GM18951 (cell line): ENCODE measurements around the gene CD300LG.
"Not testable (repeated sequence)": the region's sequence is repeated elsewhere in the genome, so short reads cannot be mapped to it uniquely, and the experiment has no call there.

ENCODE experiments used
- POLR2A ChIP-seq: IDR thresholded peaks from 4 replicates; pipeline ENCODE4 v1.6.1; 2011; ENCODE audit warnings: mild to moderate bottlenecking; ENCODE audit not compliant: insufficient read length, insufficient read depth; ENCODE audit errors: extremely low read depth
- in situ Hi-C: fragments of 300-500 bp; cut with MboI; formaldehyde crosslinking; loops from one replicate; pipeline ENCODE4 v1.12.0; 2022; ENCODE audit warnings: low sequenced_read_pairs, mixed read lengths, inconsistent platforms; ENCODE audit not compliant: unreplicated experiment

CD300LG gene

DNA sequence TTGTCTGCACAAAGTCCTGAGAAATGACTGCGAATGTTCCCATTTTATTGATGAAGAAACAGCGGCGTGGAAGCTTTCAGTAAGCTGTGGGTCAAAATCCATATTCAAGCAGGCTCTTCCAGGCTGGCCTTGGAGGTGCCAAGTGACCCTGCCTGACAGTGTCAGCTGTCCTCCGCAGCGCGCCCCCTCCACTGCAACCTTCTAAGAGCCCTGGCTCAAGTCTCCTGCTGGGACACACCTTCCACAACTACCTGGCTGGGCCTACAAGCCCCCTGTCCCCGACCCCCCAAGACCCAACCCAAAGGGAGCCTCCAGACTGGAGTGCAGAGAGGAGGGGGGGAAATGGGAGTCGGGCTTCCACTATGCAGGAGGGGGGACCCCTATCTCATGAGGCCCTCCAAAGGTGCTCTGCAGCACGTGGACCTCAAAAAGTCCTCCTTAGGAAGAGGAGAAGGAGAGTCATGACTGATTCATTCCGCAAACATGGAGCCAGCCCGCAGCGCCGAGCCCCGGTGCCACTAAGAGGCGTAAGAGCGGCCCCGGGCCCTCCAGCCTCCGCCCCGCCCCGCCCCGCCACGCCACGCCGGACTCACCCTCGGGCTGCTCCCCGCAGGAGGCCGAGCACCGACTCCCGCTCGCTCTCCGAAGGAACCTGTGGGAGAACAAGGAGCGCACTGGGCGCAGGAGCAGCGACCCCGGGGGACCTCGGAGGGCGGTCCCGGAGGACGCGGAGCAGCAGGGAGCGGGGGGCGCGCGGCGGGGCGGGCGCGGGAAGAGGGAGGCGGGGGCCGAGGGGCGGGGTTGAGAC, 14.6 kb upstream of the CD300LG start:
- in situ Hi-C loops: no loop called here
- TF ChIP-seq POLR2A: no peak

DNA sequence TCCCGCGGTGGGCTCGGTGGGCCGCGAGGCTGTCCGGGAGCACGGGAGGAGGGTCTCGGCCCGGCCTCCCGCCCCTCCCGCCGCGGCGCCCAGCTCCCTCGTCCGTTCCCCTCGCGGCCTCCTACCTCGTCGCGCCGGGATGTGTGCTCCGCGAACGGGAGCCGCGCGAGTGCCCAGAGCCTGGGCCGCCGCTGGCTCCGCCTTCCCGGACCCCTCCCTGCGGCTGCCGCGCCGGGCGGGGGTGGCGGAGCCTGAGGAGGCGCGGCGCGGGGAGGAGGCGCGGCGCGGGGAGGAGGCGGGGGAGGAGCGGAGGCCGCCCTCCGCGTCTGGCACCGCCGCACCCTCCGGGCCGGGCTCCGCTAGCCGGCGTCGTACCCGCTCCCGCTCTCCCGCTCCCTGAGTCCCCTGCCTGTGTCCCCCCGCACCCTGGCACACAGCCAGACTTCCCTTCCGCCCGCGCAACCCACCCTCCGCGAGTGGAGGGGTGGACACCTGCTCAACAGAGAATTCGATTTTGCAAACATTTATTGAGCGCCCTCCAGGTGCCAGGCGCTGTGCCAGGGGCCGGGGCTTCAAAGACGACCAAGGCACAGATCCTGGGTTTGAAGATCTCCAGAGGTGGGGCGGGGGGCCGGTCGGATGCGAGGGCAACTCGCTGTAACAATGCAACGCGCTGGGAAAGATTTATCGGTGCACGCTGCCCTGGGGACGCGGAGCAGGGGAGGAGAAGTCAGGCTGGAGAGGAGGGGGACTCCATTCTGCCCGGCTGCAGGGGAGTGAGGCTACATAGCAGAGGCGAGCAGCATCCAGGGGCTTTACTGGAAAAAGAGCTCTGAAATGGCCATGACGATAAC, 13.8 kb upstream of the CD300LG start, which contains the start of gene MPP3:
Gene MPP3 (minus strand): TSS at position 171 of the 854 bp plus-strand sequence. CDS start 1,240 bp downstream, outside the sequence.
- no peak for TF ChIP-seq POLR2A
- in situ Hi-C loops: no loop called here

DNA sequence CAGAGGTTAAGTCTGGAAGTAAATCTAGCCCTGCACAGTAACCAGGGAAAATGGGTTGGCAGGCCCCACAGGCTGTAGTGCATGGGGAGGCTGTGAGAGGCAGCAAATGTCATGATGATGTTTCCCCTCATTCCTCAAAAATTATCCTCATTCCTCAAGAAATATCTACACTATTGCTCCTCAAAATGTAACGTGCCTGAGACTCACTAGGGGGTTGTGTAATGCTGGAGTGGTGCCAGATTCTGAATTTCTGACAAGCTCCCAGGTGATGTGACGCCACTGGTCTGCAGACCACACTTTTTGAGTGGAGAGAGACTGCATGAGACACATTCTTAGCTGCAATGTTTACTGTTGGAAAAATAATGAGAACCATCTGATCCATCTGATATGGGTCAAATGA, 12.9 kb upstream of the CD300LG start:
- in situ Hi-C loops: no loop called here

DNA sequence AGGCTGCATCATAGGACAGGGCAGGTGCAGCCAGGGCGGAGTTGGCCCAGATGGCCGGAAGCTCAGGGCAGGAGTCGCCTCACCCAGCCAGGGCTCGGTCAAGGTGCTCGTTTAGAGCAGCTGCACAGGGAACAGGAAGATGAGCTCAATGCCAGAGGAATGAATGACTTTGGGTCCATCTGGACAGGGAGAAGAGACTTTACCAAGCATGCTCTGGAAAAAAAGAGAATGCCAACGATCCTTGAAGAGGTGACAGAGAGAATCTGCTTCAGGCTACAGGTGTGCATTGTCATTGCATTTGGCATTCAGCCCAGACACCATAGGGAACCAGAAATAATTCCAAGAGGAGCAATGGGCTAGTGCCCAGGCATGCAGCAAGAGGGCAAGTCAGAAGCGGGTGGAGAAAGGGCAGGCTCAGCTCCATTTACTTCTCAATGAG, 7.3 kb upstream of the CD300LG start:
- TF ChIP-seq POLR2A: no peak
- in situ Hi-C loops: no loop called here

More for the DNA sequence above, 12.9 kb upstream of the CD300LG start:
- no peak for TF ChIP-seq POLR2A

DNA sequence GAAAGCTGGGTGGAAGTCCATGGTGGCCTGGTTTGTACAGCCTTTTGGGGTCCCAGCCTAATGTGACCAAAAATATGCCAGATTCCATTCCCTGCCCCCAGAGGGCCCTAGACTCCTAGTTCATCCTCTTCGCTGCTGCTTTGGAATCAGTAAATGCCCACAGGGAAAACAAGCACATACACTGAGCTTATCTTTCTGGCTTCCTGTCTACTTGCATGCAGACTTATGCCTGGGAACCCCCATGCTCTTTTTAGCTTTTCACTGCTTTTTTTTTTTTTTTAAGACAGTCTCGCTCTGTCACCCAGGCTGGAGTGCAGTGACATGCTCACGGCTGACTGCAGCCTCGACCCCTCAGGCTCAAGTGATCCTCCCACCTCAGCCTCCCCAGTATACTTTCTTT, 6.2 kb upstream of the CD300LG start:
- no peak for TF ChIP-seq POLR2A
- in situ Hi-C loops: no loop called here

DNA sequence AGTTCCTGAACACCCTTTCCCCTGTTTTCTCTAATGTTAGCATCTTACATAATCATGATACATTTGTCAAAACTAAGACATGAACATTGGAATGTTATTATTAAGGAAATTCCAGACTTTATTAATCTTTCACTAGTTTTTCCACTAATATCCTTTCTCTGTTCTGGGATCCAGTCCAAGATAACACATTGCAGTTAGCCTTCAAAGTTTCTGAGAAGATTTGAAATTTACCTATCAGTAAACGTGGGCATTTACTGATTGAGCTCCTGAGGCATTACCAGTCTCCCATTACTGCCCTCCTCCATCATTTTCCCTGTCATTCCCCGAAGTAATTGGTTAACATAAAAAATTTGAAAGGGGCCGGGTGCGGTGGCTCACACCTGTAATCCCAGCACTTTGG, 5.7 kb upstream of the CD300LG start:
- in situ Hi-C loops: no loop called here
- no peak for TF ChIP-seq POLR2A

DNA sequence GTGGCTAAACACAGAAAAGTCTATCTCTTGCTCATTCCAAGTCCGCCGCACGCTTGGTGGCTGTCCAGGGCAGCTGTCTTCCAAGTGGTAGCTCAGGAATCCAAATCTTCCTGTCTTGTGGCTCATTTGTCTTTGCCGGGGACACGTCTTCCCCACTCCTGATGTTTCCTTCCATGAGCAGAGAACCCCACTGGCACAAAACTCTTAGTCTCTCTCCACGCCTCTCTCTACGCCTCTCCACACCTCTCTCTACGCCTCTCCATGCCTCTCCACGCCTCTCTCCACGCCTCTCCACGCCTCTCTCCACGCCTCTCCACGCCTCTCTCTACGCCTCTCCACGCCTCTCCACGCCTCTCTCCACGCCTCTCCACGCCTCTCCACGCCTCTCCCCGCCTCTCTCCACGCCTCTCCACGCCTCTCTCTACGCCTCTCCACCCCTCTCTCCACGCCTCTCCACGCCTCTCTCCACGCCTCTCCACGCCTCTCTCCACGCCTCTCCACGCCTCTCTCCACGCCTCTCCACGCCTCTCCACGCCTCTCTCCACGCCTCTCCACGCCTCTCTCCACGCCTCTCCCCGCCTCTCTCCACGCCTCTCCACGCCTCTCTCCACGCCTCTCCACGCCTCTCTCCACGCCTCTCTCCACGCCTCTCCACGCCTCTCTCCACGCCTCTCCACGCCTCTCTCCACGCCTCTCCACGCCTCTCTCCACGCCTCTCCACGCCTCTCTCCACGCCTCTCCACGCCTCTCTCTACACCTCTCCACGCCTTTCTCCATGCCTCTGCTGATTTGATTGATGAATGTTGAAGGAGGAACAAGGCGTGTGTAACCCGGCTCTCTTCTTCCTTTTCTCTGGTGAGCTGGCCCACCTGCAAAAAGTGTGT, 4.6 kb upstream of the CD300LG start:
- in situ Hi-C loops: not testable (repeated sequence)

DNA sequence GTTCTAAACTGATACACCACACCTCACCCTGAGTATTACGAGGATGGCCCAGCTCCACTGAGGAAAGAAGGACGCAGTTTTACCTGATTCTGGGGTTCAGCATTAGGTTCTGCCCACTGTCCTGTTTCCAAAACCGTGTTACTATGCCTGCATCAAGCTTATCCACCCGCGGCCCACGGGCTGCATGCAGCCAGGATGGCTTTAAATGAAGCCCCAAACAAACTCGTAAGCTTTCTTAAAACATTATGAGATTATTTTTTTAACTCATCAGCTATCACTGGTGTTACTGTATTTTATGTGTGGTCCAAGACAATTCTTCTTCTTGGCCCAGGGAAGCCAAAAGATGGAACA, 4.0 kb upstream of the CD300LG start:
- in situ Hi-C loops: no loop called here
- TF ChIP-seq POLR2A: no peak

DNA sequence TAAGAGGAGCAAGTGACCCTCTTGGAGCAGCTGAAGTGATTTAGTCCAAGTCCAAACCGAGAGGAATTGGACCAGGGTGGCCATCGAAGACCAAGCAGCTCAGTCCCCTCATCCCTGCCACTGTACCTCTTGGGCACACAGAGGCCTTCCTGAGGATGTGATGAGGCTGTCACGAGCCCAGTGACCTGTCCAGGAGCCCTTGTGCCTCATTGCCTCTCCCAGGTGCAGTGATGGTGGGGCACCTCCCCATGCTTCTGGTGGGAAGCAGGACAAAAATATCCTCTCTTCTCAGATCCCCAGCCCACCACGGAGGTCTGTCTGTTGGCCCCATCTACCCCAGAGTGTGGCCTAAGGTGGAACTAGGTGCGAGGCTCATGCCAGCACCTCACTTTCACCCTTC, 2.7 kb upstream of the CD300LG start:
- in situ Hi-C loops: no loop called here
- no peak for TF ChIP-seq POLR2A

DNA sequence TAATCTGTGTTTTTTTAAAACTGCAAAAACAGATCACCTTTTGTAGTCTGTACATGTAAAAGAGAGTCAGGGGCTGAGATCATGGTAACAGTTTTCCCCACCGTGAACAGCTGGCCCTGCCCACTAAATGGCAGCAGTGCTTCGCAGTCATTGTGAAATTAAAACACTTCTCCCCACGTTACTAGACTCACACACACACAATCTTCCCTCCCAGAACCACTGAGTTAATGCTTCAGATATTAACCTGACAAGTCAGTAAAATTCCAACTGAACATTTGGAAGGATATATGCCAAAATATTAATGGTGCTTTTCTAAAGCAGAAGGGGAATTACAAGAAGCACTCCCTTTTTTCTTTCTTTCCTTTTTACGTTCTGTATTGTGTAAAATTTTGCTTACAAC, 1.2 kb upstream of the CD300LG start:
- in situ Hi-C loops: no loop called here
- TF ChIP-seq POLR2A: no peak

DNA sequence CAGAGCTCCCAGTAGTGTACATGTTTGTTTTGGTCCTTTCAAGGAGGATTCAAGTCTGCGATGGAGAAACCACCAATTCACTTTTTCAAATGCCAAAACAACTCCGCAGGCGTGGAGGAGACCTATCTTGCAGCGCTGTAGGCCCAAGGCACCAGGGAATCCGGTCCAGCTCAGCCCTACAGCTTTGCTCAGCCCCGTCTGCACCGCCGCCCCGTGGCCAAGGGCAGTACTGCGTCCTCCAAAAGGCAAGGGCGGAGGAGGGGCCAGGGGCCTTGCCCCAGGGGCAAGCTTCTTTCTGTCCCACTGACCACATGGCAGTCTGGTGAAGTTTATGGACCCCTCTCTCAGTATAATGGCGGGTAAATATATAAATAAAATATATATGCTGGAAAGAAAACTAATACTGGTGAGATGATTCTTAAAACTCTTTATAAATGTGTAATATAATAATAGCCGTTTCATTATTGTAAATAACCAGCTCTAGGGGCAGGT, 709 bp upstream of the CD300LG start:
- in situ Hi-C loops: no loop called here
- TF ChIP-seq POLR2A: no peak

DNA sequence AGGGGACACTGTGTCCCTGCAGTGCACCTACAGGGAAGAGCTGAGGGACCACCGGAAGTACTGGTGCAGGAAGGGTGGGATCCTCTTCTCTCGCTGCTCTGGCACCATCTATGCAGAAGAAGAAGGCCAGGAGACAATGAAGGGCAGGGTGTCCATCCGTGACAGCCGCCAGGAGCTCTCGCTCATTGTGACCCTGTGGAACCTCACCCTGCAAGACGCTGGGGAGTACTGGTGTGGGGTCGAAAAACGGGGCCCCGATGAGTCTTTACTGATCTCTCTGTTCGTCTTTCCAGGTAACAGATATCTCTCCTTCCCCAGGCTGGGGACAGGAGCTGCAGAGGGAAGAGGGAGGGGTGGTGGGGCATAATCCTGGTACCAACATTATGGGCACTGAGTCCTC, 1.6 kb downstream of the CD300LG start:
- in situ Hi-C loops: no loop called here
- no peak for TF ChIP-seq POLR2A

DNA sequence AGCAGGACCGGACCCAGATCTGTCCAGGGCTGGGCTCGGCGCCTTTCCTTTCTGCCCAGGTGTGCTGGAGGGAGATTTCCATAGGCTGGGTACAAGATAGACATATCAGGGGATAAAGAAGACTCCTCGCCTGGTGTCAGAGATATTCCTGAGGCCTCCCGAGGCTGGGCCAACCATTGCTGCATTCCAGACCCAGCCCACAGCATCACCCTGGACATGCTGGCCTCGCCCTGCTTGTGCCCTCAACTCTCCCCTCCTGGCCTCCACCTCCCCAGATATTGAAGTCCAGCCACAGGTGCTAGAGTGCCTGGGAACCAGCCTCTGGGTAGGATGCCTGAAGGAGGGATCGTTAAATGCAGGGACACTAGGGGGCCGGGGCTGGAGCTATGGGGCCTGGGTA, 2.1 kb downstream of the CD300LG start:
- no peak for TF ChIP-seq POLR2A
- in situ Hi-C loops: no loop called here
